Immature natural killer cell (primary cell): Measurements from ENCODE around the gene UTP4. TPM values are rescaled to one million over a fixed set of nuclear protein-coding genes. Genes with fewer than 3 reads are reported as not detected.
"Not testable (repeated sequence)": the region's sequence is repeated elsewhere in the genome, so short reads cannot be mapped to it uniquely, and the experiment has no call there.

Source experiments
- DNase-seq, 3 donors: peaks; one replicate each; pipeline ENCODE4 v3.0.0; 2022; ENCODE audit warnings: mixed read lengths in 1 of 3
- H3K27ac Mint-ChIP-seq, 6 donors: one replicate each; pipeline ENCODE4 v1.8.0; 2020; ENCODE audit warnings: mixed read lengths in 6 of 6, mild to moderate bottlenecking in 5 of 6, inconsistent platforms in 4 of 6, moderate library complexity in 3 of 6
- H3K27me3 Mint-ChIP-seq, 3 donors: one replicate each; pipeline ENCODE4 v1.8.0; 2020 to 2021; ENCODE audit warnings: low read depth in 3 of 3, mild to moderate bottlenecking in 3 of 3, mixed read lengths in 3 of 3, moderate library complexity in 3 of 3, inconsistent platforms in 1 of 3
- H3K36me3 Mint-ChIP-seq, 3 donors: one replicate each; pipeline ENCODE4 v1.8.0; 2020; ENCODE audit warnings: mixed read lengths in 3 of 3, inconsistent platforms in 2 of 3, mild to moderate bottlenecking in 2 of 3
- H3K4me1 Mint-ChIP-seq, 2 donors: one replicate each; pipeline ENCODE4 v1.8.0; 2020; ENCODE audit warnings: inconsistent platforms in 2 of 2, mild to moderate bottlenecking in 2 of 2, mixed read lengths in 2 of 2, moderate library complexity in 1 of 2
- H3K4me3 Mint-ChIP-seq, 5 donors: one replicate each; pipeline ENCODE4 v1.8.0; 2020; ENCODE audit warnings: mild to moderate bottlenecking in 5 of 5, mixed read lengths in 5 of 5, inconsistent platforms in 3 of 5, moderate library complexity in 3 of 5
- H3K9me3 Mint-ChIP-seq, 6 donors: one replicate each; pipeline ENCODE4 v1.8.0; 2020; ENCODE audit warnings: mild to moderate bottlenecking in 6 of 6, mixed read lengths in 6 of 6, inconsistent platforms in 4 of 6, moderate library complexity in 3 of 6
- polyA plus RNA-seq, 3 donors: library from polyadenylated mRNA; unstranded; fragments of 300-500 nt; fragmentation: Illumina TruSeq; gene quantifications; one replicate each; pipeline ENCODE4 v1.2.3, GENCODE V29; 2021

Gene UTP4
- polyA plus RNA-seq, 3 donors from 2014 or later, result 38.8 to 69.1 (median 50.4) TPM

GRCh38 chr16:69114976-69115355, 17.5 kb upstream of the UTP4 start:
- Mint-ChIP-seq H3K27me3 (peaks cover 0 to 5% (median 0%) of the 10 kb centered on the region in 3 donors), H3K27ac (peak overlapping the region in 2 of 6 donors; percentile 2 to 26), H3K9me3 (no peaks in the 10 kb centered on the region), H3K36me3 (peaks cover 6 to 20% (median 12%) of the 10 kb centered on the region in 3 donors), H3K4me1 (peaks cover 0 to 5% of the 10 kb centered on the region in 2 donors), H3K4me3 (no peak overlapping the region)
- DNase-seq, result no peak

GRCh38 chr16:69115361-69115760, 17.1 kb upstream of the UTP4 start:
- peak overlapping the region in 1 of 6 donors; percentile 40 for H3K27ac Mint-ChIP-seq
- H3K9me3 Mint-ChIP-seq, result no peaks in the 10 kb centered on the region

GRCh38 chr16:69115837-69116236, 16.6 kb upstream of the UTP4 start:
- H3K4me1 Mint-ChIP-seq, result peaks cover 0 to 5% of the 10 kb centered on the region in 2 donors
- H3K9me3 Mint-ChIP-seq, result no peaks in the 10 kb centered on the region
- no peak for DNase-seq
- peaks cover 0 to 16% (median 8%) of the 10 kb centered on the region in 3 donors for H3K36me3 Mint-ChIP-seq
- peak overlapping the region in 1 of 6 donors; percentile 46 for H3K27ac Mint-ChIP-seq
- peaks cover 0 to 3% (median 0%) of the 10 kb centered on the region in 3 donors for H3K27me3 Mint-ChIP-seq
- H3K4me3 Mint-ChIP-seq, result no peak overlapping the region

More at GRCh38 chr16:69115361-69115760, 17.1 kb upstream of the UTP4 start:
- peaks cover 5 to 20% (median 12%) of the 10 kb centered on the region in 3 donors for H3K36me3 Mint-ChIP-seq
- peaks cover 0 to 4% (median 0%) of the 10 kb centered on the region in 3 donors for H3K27me3 Mint-ChIP-seq
- no peak overlapping the region for H3K4me3 Mint-ChIP-seq
- H3K4me1 Mint-ChIP-seq, result peaks cover 0 to 5% of the 10 kb centered on the region in 2 donors
- DNase-seq, result no peak

GRCh38 chr16:69116256-69116875, 16.1 kb upstream of the UTP4 start:
- Mint-ChIP-seq H3K4me1 (peaks cover 0 to 5% of the 10 kb centered on the region in 2 donors), H3K36me3 (peaks cover 0 to 21% (median 8%) of the 10 kb centered on the region in 3 donors), H3K9me3 (no peaks in the 10 kb centered on the region), H3K27me3 (peaks cover 0 to 3% (median 0%) of the 10 kb centered on the region in 3 donors), H3K27ac (peak overlapping the region in 1 of 6 donors; percentile 46), H3K4me3 (no peak overlapping the region)
- no peak for DNase-seq

GRCh38 chr16:69116906-69117305, 15.5 kb upstream of the UTP4 start:
- Mint-ChIP-seq H3K27ac (no peak overlapping the region), H3K4me3 (no peak overlapping the region), H3K4me1 (peaks cover 0 to 5% of the 10 kb centered on the region in 2 donors), H3K36me3 (peaks cover 0 to 21% (median 8%) of the 10 kb centered on the region in 3 donors), H3K27me3 (peaks cover 0 to 2% (median 0%) of the 10 kb centered on the region in 3 donors), H3K9me3 (no peaks in the 10 kb centered on the region)
- DNase-seq, result no peak

- Mint-ChIP-seq H3K9me3 (no peaks in the 10 kb centered on the region), H3K27me3 (no peaks in the 10 kb centered on the region), H3K36me3 (peaks cover 0 to 21% (median 8%) of the 10 kb centered on the region in 3 donors), H3K4me1 (peaks cover 0 to 5% of the 10 kb centered on the region in 2 donors), H3K27ac (no peak overlapping the region), H3K4me3 (no peak overlapping the region)
- DNase-seq, result no peak
These were observed 14.0 kb upstream of the UTP4 start for GRCh38 chr16:69118468-69118867.

GRCh38 chr16:69118994-69119393, 13.5 kb upstream of the UTP4 start:
- H3K36me3 Mint-ChIP-seq, result peaks cover 0 to 21% (median 8%) of the 10 kb centered on the region in 3 donors
- H3K27ac Mint-ChIP-seq, result no peak overlapping the region
- no peak for DNase-seq
- H3K4me3 Mint-ChIP-seq, result no peak overlapping the region
- peaks cover 1 to 8% of the 10 kb centered on the region in 2 donors for H3K4me1 Mint-ChIP-seq
- H3K27me3 Mint-ChIP-seq, result no peaks in the 10 kb centered on the region
- H3K9me3 Mint-ChIP-seq, result no peaks in the 10 kb centered on the region

- no peak overlapping the region for H3K27ac Mint-ChIP-seq
- no peak for DNase-seq
- no peak overlapping the region for H3K4me3 Mint-ChIP-seq
- peaks cover 0 to 21% (median 8%) of the 10 kb centered on the region in 3 donors for H3K36me3 Mint-ChIP-seq
- H3K9me3 Mint-ChIP-seq, result no peaks in the 10 kb centered on the region
- H3K4me1 Mint-ChIP-seq, result peaks cover 3 to 11% of the 10 kb centered on the region in 2 donors
- no peaks in the 10 kb centered on the region for H3K27me3 Mint-ChIP-seq
These were observed 12.9 kb upstream of the UTP4 start for GRCh38 chr16:69119536-69119935.

GRCh38 chr16:69120096-69120664, 12.3 kb upstream of the UTP4 start:
- no peak overlapping the region for H3K27ac Mint-ChIP-seq
- no peaks in the 10 kb centered on the region for H3K27me3 Mint-ChIP-seq
- no peak overlapping the region for H3K4me3 Mint-ChIP-seq
- peaks cover 0 to 17% (median 5%) of the 10 kb centered on the region in 3 donors for H3K36me3 Mint-ChIP-seq
- no peaks in the 10 kb centered on the region for H3K9me3 Mint-ChIP-seq
- no peak for DNase-seq
- H3K4me1 Mint-ChIP-seq, result peaks cover 3 to 6% of the 10 kb centered on the region in 2 donors

- Mint-ChIP-seq H3K27ac (peak overlapping the region in 1 of 6 donors; percentile 65), H3K27me3 (peaks cover 0 to 3% (median 0%) of the 10 kb centered on the region in 3 donors), H3K36me3 (peaks cover 0 to 5% (median 0%) of the 10 kb centered on the region in 3 donors), H3K4me3 (no peak overlapping the region), H3K9me3 (no peaks in the 10 kb centered on the region), H3K4me1 (peaks cover 14 to 19% of the 10 kb centered on the region in 2 donors)
- DNase-seq, result peak; percentile 55 to 71 (median 58)
These were observed 8.5 kb upstream of the UTP4 start for GRCh38 chr16:69123910-69124309.

- H3K27me3 Mint-ChIP-seq, H3K4me3 Mint-ChIP-seq, H3K27ac Mint-ChIP-seq: not testable (repeated sequence)
These were observed 8.0 kb upstream of the UTP4 start for GRCh38 chr16:69124406-69124805.

GRCh38 chr16:69124961-69125360, 7.5 kb upstream of the UTP4 start:
- H3K4me1 Mint-ChIP-seq, result peaks cover 20 to 26% of the 10 kb centered on the region in 2 donors
- H3K36me3 Mint-ChIP-seq, H3K4me3 Mint-ChIP-seq, DNase-seq, H3K27me3 Mint-ChIP-seq, H3K27ac Mint-ChIP-seq, H3K9me3 Mint-ChIP-seq: not testable (repeated sequence)

More at GRCh38 chr16:69124406-69124805, 8.0 kb upstream of the UTP4 start:
- H3K4me1 Mint-ChIP-seq, result peaks cover 15 to 21% of the 10 kb centered on the region in 2 donors
- not testable (repeated sequence) for DNase-seq, H3K9me3 Mint-ChIP-seq, H3K36me3 Mint-ChIP-seq

GRCh38 chr16:69126221-69126620, 6.2 kb upstream of the UTP4 start:
- no peak for DNase-seq
- Mint-ChIP-seq H3K4me3 (no peak overlapping the region), H3K27me3 (peaks cover 0 to 4% (median 0%) of the 10 kb centered on the region in 3 donors), H3K9me3 (no peaks in the 10 kb centered on the region), H3K27ac (no peak overlapping the region), H3K36me3 (peaks cover 0 to 2% (median 0%) of the 10 kb centered on the region in 3 donors), H3K4me1 (peaks cover 31 to 39% of the 10 kb centered on the region in 2 donors)

GRCh38 chr16:69126801-69127200, 5.6 kb upstream of the UTP4 start:
- peaks cover 36 to 45% of the 10 kb centered on the region in 2 donors for H3K4me1 Mint-ChIP-seq
- DNase-seq, H3K9me3 Mint-ChIP-seq, H3K27ac Mint-ChIP-seq, H3K4me3 Mint-ChIP-seq, H3K36me3 Mint-ChIP-seq, H3K27me3 Mint-ChIP-seq: not testable (repeated sequence)
